CD1c-positive myeloid dendritic cell (primary cell): Measurements from ENCODE around the gene LRRC71.

Source experiments
- DNase-seq: peaks from one replicate; pipeline ENCODE4 v3.0.0-alpha.2; 2016; ENCODE audit errors: extremely low spot score

LRRC71 gene

DNA sequence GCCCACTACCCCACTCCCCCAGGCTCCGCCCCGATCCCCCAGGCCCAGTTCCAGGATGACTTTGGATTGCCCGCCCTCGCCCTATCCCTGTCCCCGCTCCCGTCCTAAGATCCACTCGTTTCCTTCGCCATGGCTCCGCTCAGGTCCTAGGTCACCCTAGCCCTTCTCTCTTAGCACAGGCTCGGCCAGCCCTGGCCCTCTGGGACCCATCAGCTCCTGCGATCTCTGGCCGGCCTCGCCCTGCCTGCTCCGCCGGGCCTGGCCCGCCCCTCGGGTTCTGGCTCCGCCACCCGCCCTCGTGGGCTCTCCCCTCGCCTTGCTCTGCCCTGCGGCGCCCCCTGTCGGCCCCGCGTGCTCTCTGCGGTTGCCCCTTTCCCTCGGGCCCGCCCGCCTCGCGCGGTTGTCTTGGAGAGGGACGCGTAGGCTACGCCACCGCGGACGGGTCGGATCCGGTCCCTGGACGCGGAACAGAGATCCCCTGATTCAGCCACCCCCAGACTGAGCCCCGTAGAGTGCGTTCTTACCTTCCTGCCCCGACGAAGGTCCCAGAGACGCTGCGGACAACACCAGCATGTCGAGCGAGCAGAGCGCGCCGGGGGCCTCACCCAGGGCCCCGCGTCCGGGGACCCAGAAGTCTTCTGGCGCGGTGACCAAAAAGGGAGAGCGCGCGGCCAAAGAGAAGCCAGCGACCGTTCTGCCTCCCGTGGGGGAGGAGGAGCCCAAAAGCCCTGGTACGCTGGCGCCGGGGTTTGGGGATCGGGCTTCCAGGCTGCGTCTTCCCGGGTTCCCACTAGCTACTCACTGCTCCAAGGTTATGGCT is at the start of gene LRRC71:
Gene LRRC71 (plus strand): TSS at position 400 of the 820 bp plus-strand sequence. CDS start 172 bp downstream, at position 572.
- peak; percentile 90 for DNase-seq

DNA sequence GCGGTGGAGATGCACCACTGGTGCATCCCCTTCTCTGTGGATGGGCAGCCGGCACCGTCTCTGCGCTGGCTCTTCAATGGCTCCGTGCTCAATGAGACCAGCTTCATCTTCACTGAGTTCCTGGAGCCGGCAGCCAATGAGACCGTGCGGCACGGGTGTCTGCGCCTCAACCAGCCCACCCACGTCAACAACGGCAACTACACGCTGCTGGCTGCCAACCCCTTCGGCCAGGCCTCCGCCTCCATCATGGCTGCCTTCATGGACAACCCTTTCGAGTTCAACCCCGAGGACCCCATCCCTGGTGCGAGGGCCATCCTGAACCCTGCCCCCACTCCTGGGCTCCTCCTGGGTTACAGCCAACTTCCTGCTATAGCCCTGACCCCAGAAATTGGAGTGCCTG is 46.8 kb upstream of the LRRC71 start:
- no peak for DNase-seq

DNA sequence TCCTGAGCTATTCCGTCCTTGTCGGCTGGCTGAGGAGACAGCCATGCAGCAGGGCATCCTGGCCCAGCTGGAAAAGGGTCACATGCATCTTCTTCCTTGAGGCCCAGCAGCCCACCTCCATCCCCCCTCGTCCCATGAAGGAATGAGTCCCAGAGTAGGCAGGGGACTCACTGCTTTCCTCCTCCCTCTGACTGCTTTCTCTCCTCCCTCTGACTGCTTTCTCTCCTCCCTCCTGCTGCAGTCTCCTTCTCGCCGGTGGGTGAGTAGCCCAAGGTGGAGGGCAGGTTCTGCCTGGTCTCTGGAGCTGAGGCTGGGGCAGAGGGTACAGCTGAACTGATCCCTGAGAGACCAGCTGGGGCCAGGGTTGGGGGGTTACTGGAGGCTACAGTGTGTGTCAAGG is 46.3 kb upstream of the LRRC71 start:
- no peak for DNase-seq

DNA sequence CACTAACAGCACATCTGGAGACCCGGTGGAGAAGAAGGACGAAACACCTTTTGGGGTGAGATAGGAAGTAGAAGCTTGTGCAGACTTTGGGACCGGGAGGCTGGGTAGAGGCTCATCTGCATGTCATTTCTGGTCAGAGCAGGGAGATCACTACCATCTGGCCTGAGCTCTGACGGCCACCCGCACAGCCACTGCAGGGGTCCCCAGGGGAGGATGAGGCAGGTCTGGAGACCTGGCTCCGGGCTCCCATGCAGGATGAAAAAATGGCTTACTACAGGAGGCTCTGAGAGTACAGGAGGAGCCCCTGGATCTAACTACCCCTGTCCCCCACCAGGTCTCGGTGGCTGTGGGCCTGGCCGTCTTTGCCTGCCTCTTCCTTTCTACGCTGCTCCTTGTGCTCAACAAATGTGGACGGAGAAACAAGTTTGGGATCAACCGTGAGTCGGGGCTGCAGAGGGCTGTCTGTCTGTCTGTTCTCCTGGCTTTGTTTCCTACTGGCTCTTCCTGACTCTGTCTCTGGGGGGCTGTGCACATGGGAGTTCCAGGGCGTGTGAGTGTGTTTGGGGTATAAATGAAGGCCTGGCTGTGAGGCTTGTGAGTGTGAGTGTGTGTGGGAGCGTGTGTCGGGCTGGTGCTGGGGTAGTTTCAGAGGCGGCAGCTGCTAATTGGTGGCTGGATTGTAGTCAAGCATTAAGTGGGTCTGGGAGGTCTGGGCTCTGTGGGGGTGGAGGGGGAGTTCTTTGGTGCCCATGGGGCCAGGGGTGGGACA is 45.7 kb upstream of the LRRC71 start:
- no peak for DNase-seq

DNA sequence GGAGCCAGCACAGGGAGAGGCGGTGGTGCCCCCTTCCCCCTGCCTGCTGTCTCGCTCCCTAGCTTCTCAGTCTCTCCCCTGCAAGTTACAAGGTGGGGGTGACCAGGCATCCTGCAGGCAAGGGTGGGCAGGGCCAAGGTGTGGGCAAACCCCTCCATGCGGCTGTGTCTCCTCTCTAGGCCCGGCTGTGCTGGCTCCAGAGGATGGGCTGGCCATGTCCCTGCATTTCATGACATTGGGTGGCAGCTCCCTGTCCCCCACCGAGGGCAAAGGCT is 45.2 kb upstream of the LRRC71 start:
- no peak for DNase-seq

DNA sequence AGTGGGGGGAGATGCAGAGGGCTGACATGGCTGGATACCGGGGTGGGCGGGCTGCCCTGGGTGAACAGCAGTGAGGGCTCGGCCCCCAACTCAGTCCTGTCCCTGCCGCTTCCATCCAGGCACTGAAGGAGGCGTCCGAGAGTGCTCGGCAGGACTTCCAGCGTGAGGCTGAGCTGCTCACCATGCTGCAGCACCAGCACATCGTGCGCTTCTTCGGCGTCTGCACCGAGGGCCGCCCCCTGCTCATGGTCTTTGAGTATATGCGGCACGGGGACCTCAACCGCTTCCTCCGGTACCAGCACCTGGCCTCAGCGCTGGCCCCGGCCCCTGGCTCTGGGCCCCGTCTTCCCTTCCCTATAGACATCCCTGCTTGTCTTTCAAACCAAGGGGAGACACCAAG is 44.2 kb upstream of the LRRC71 start:
- no peak for DNase-seq

DNA sequence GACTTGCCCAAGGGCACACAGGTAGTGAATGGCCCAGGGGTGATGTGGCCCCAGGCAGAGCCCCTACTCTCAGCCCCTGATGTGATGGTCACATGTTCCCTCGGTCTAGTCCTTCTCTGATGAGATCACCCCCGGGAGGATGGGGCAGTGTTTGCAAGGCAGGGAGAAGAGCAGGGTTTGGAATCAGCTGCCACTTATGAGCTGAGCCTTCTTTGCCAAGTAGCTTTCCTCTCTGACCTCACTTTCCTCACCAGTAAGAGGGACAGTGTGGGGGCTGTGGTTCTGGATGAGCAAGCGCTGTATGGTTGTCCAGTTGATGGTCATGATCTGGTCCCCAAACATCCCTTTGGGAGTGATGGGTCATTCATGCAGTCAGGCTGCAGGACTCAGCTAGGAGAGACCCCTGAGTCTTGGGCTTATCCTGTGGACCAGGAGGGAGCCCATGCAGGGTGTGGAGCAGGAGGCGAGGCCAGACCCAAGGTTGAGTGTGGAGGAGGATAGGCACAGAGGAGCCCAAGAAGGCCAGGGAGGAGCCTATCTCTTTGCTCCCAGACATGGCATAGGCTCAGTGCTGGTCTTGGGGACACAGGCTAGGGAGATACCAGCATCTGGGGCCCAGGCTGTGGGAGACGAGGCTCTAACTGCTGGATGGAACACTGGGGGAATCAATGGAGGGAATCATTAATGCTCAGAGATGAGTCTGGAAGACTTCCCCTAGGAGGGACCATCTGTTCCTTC is 42.8 kb upstream of the LRRC71 start:
- DNase-seq, result no peak

DNA sequence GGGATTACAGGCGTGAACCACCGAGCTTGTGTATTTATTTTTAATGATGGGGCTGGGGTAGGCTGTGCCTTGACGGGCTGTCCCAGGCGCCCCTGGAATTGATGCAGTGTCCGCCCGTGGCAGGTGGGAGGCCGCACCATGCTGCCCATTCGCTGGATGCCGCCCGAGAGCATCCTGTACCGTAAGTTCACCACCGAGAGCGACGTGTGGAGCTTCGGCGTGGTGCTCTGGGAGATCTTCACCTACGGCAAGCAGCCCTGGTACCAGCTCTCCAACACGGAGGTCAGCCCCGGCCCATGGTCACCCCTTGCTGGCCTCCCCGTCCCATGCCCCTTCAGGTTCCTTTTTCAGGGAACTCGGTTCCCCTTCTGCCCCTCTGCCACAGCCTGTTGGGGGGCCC is 40.6 kb upstream of the LRRC71 start:
- no peak for DNase-seq

DNA sequence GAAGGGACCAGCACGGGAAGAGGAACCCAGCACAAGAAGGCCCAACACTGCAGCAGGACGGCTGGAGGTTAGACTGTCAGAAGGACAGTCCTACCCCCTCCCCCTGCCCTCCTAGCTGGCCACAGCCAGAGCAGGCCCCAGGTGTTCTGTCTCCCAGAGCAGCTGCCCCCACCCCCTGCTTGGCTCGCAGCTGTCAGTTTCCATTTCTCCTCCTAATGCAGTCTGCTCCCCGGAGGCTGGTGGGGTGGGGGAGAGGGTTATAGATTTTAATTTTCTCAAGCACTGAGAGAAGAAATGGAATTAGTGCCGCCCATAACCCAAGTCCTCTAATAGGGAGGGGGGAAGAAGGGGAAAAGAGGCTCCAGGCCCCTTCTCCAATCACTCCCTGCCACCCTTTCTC is 40.0 kb upstream of the LRRC71 start:
- no peak for DNase-seq

DNA sequence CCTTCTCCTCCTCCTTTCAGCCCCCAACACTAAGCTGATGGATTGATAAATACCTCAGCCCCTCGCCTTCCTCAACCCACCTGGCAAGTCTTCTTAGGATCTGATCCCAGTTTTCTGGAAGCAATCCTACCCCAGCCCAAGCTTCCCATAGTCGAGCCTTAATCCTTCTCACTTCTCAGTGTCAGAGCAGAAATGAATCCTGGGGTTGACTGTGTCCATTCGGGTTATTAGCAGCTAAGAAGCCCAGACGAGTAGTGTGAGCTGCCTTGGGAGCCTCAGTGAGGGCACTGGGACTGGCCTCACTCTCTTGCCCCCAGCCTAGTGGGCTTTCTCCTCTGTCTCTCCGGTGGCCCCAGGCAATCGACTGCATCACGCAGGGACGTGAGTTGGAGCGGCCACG is 39.3 kb upstream of the LRRC71 start:
- DNase-seq, result no peak

DNA sequence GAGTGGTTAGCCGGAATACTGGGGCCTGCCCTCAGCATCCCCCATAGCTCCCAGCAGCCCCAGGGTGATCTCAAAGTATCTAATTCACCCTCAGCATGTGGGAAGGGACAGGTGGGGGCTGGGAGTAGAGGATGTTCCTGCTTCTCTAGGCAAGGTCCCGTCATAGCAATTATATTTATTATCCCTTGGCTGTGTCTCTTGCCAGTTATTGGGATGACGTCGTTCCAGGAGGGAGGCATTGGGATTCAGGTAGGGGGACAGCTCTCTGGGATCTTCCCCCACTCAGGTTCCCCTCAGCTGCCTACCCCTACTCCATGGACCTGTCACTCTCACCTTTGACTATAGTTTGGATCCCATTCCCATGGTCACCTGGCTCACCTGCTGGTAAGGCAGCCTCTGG is 38.8 kb upstream of the LRRC71 start:
- DNase-seq, result no peak

DNA sequence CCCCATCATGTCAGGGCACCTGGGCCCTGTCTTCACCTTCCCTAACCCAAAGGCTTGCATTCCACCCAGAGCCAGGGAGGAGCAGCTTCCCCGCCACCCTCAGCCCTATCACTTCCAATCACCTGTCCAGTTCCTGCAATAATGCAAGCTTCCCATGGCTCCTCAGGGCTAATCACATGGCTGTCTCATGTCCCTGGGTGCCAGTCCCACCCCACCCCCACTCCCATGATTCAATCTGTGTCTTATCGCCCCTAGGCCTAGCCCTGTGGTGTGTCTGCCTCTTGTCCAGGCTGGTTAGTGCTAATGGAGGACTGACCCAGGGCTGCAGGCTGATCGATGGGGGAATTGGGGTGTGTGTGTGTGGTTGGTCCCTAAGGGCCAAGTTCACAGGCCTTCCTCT is 37.9 kb upstream of the LRRC71 start:
- no peak for DNase-seq

DNA sequence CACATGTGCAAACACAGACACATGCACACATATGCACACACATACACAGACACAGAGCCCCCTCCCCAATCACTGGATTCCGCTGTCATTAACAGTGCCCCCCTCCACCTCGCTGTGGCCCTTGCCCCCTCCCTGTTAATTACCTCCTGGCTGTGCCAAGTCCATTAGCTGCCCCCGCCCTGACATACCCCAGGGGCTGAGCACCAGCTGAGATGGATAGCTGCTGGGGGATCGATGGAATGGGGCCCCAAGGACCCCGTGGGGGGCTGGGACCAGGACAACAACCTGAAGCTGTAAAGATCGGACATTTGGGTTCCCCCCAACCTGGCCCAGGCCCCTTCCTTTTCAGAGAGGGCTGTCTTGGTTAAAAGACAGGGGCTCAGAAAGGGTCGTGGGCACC is 36.5 kb upstream of the LRRC71 start:
- no peak for DNase-seq

DNA sequence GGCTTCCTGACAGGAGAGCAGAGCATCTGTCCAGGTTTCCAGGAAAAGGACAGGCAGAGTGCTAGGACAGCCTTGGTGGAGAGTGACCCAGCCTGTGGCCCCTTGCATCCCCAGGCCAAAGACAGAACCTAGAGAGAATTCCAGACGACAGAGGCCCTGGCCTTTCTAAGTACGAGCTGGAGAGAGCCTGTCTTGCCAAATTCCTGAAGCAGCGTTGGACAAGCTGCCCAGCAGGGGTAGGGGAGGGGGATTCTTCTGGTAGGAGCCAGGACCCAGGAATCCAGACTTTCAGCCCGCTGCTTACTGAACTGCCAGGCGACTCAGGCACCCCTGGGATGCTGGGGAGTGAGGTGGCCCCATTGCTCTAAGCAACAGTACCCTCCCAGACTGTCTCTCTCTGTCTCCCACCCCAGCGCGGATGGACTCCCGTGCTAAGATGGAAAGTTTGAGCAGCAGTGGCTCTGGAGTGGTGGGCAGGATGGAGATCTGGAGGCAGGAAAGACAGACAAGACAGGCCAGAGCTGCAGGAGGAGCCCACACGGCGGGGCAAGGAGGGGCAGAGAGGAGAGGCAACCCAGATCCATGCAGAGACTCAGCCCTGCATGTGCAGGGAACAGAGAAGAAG is 35.8 kb upstream of the LRRC71 start:
- no peak for DNase-seq

DNA sequence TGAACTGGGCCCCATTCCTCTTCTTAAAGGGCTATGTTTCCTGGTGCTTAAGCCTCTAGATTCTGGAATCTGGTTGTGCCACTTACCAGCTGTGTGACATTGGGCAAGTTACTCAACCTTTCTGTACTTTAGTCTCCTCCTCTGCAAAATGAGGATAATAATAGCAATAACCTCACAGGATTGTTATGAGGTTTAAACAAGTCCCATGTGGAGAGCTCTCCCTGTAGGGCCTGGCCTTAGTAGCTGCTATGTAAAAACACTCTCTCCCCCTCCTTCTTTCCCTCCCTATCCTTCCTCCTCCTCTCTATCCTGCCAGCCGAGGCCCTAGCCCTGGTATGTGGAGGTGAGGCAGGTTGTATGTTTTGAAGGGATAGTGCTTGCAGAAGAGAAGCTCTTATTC is 35.1 kb upstream of the LRRC71 start:
- no peak for DNase-seq

DNA sequence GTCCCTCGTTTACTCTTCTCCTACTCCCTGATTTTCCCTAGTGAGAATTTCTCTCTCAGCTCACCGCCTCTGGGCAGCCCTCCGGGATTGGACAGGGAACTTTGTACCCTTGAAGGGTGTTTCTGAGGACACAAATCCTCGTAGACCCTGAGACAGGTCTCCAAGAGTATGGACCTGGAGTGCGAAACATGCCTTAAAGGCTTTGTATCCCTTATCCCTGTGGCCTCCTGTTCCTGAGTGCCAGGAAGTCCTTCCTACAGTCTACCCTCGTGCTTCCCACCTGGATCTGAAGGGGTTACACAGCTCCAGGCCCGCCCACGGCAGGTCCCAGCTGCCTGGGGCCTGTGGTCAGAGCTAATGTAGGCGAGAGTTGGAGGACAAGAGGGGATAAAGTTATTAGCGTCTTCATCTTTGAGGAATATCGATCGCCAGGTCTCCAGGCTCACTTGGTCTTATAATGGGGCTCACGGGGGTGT is 34.5 kb upstream of the LRRC71 start:
- DNase-seq, result no peak

DNA sequence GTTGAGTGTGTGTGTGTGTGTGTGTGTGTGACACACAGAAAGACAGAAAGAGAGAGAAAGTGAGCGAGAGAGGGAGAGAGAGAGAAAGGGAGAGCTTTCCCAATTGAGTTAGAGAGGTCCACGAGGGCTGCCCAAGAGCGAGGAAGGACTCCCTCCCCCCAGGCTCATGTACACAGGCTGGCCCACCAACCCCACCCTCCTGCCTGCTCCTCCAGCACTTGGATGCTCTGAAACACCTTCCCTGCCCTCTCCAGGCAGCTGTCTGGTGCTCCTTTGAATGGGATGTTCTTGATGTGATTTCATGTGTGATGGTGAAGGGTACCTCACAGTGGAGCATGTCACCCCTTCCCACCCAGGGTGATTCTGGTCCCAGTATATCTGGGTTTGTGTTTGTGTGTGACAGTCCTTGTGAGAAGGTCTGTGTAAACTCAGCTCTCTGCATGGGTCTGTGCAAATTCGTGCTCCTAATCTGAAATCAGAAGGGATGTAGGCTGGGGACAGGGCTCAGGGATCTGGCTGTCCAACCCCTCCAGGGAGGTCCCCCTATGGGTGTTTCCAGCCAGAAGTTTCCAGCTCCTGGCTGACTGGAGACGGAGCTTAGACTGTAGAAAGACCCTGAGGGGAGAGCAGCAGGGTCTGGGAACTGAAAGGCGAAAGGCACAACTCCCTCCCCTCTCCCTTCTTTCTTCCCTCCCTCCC is 33.7 kb upstream of the LRRC71 start:
- no peak for DNase-seq

DNA sequence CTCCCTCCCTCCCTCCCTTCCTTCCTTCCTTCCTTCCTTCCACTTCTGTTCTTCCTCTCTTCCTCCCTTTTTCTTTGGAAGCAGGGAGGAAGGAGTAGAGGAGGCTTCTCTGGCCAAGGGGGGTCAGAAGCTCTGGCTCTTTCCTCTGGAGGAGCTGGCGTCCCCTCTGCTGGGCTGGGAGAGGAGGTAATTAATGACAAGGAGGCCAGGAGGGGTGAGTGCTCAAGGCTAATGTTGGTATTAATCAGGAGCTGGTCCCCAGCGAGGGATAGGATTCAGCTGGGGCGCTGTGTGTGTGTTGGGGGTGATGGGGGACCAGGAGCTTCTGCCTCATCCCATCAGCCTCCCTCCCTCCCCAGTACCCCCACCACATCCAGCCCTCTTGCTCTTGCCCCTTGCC is 33.1 kb upstream of the LRRC71 start:
- DNase-seq, result no peak

DNA sequence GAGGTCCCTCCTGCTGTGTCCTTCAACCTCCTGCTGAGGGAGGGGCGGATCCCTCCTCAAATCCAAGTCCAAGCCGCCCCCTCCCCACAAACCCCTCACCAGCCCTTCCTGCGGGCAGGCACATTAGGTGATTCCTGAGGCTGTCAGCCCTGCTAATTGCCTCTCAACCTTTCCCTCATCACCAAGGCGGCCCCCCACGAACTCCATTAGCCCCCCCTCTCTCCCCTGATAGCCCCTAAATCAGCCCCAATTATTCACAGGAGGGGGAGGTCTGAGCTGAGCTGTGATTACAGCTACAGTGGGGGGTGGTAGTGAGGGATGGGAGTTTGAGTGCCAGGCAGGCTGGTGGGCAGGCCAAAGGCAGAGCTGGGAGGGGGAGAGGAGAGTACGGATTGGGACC is 32.7 kb upstream of the LRRC71 start:
- no peak for DNase-seq

DNA sequence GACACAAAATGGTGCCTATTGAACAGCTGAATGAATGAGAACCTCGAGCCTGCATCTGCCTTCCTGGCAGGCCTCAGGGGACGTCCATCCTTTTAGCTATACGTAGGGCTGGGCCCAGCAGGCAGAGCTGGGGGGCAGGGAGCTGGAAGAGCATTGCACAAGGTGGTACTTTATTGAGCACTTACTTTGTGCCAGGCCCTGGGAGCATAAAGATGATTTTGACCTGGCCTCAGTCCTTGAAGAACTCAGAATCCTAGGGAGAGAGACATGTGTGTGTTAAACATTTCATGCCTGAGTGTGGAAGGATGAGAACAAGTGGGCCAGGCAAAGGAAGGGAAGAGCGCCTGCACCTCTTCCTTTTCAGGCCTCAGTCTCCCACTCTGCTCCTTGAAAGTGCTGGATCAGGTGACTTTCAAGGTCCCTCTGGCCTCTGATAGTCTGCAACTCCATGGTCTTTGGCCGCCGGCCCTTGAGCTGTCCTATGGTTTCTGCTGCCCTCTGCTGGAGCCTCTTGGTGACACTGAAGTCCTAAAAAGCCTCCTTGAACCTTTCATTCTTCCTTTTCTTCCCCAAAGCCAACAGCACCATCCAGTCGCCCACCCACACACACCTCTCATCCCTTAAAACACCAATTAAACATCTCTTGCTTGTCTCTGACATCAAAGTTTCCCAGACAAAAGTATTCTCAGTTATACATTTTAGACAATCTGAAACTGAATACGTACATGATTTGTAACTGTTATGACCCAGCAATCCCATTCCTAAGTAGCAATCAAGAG is 30.4 kb upstream of the LRRC71 start:
- peak; percentile 77 for DNase-seq
